Measurements from ENCODE around the gene CKAP4.

- TF ChIP-seq CTCF (IDR thresholded peaks at IDR 0.05; ENCODE audit: insufficient read depth, low read length, poor library complexity, severe bottlenecking) (no peak), EZH2phosphoT487 (conservative IDR thresholded peaks at IDR 0.05; ENCODE audit: low read length) (no peak)
Measured at GRCh38 chr12:106274012-106274411, 26.2 kb upstream of the CKAP4 start.

All from SU-DHL-6 (cell line).